GM12878 (cell line): ENCODE measurements around the gene CBX2. TPM values are rescaled to one million over a fixed set of nuclear protein-coding genes. Genes with fewer than 3 reads are reported as not detected.

Experiments
- ATAC-seq: fragments of 200-7000 bp; cut with Tn5 transposase; 3 replicates; pipeline ENCODE4 v1.9.1; 2020; ENCODE audit warnings: mild to moderate bottlenecking, moderate library complexity
- BruUV-seq: library from RNA; stranded (reverse); fragments of 400-500 nt; replicated peaks from 2 replicates; lab custom pipeline; 2021; lab: Mats Ljungman, UMichigan
- CTCF ChIA-PET: fragments of 300-600 bp; sonication (Branson Sonifier 250); formaldehyde crosslinking; extraction: SDS; loops from one replicate; lab custom pipeline; 2021; ENCODE audit warnings: inconsistent platforms; lab: Yijun Ruan, JAX
- POLR2A ChIA-PET: fragments of 350-600 bp; formaldehyde crosslinking; extraction: SDS; loops from one replicate; lab custom pipeline; 2021; ENCODE audit warnings: inconsistent platforms; lab: Charles Lee
- RAD21 ChIA-PET: fragments of 300-600 bp; sonication (Branson Sonifier 250); formaldehyde crosslinking; loops from one replicate; lab custom pipeline; 2023; ENCODE audit warnings: antibody characterized with exemption; ENCODE audit not compliant: unreplicated experiment; lab: Charles Lee
- SMC1A ChIA-PET: fragments of 300-600 bp; sonication (Branson Sonifier 250); formaldehyde crosslinking; loops from one replicate; lab custom pipeline; 2023; ENCODE audit not compliant: unreplicated experiment, uncharacterized antibody; lab: Charles Lee
- DNase-seq: peaks from one replicate; pipeline ENCODE4 v3.0.0-alpha.2; 2011; ENCODE audit warnings: low read depth, low spot score
- FAIRE-seq: peaks from 3 replicates; lab custom pipeline; 2011; peaks lifted over from hg19 to GRCh38; lab: Jason Lieb, UNC
- H2AFZ ChIP-seq: 2 replicates; pipeline ENCODE4 v1.6.0; 2011; ENCODE audit warnings: low read depth, low read length, control low read depth; ENCODE audit not compliant: control insufficient read depth
- H3K27ac ChIP-seq: 2 replicates; pipeline ENCODE4 v1.5.1; 2011; ENCODE audit warnings: control low read depth; ENCODE audit not compliant: control insufficient read depth, insufficient read depth
- H3K27me3 ChIP-seq, 2 experiments: replicated peaks in 1 of 2; 2 replicates each; pipeline versions ENCODE4 v1.6.0 to v1.6.1; 2011; ENCODE audit warnings: low read length in 1 of 2; ENCODE audit not compliant: control insufficient read depth in 2 of 2, insufficient read depth in 2 of 2
- H3K36me3 ChIP-seq, 2 experiments: 2 replicates each; pipeline ENCODE4 v1.5.1; 2011; ENCODE audit warnings: low read length in 1 of 2; ENCODE audit not compliant: control insufficient read depth in 2 of 2, insufficient read depth in 2 of 2
- H3K4me1 ChIP-seq: 2 replicates; pipeline ENCODE4 v1.6.1; 2011; ENCODE audit warnings: mild to moderate bottlenecking, low read length, moderate library complexity, mixed read lengths; ENCODE audit not compliant: control insufficient read depth, insufficient read depth
- H3K4me2 ChIP-seq: 2 replicates; pipeline ENCODE4 v1.6.0; 2011; ENCODE audit warnings: control low read depth; ENCODE audit not compliant: control insufficient read depth, insufficient read depth
- H3K4me3 ChIP-seq: fragments of 200-600 bp; sonication (generic); 2 replicates; pipeline ENCODE4 v1.5.1; 2016
- H3K79me2 ChIP-seq: 2 replicates; pipeline ENCODE4 v1.6.0; 2011; ENCODE audit warnings: low read length; ENCODE audit not compliant: control insufficient read depth, insufficient read depth
- H3K9ac ChIP-seq: 2 replicates; pipeline ENCODE4 v1.8.0; 2011; ENCODE audit warnings: low read length, control low read depth, mixed read lengths; ENCODE audit not compliant: control insufficient read depth, insufficient read depth
- H3K9me3 ChIP-seq: replicated peaks from 3 replicates; pipeline ENCODE4 v1.5.1; 2011; ENCODE audit warnings: mild to moderate bottlenecking, low read length; ENCODE audit not compliant: control insufficient read depth, insufficient read depth
- H4K20me1 ChIP-seq: 2 replicates; pipeline ENCODE4 v1.6.0; 2011; ENCODE audit not compliant: control insufficient read depth, insufficient read depth
- MXI1 ChIP-seq: fragments of 150-350 bp; IDR thresholded peaks from 2 replicates; pipeline ENCODE4 v1.6.1; 2011; ENCODE audit warnings: low read depth, mild to moderate bottlenecking, inconsistent platforms, low read length, improper control_type of control experiment
- POLR2A ChIP-seq: IDR thresholded peaks from 2 replicates; pipeline ENCODE4 v1.6.1; 2011; ENCODE audit warnings: low read depth, mild to moderate bottlenecking, low read length
- SMAD5 ChIP-seq: IDR thresholded peaks from 2 replicates; pipeline ENCODE4 v1.6.1; 2016; ENCODE audit warnings: antibody characterized with exemption, low read depth
- TBL1XR1 ChIP-seq: IDR thresholded peaks from 2 replicates; pipeline ENCODE4 v1.6.1; 2012; ENCODE audit warnings: low read depth, low read length, improper control_type of control experiment
- ZNF24 ChIP-seq: fragments of 450-650 bp; IDR thresholded peaks from 2 replicates; pipeline ENCODE4 v1.6.1; 2017; ENCODE audit warnings: antibody characterized with exemption, mild to moderate bottlenecking
- WGBS: methylation state at CpG from one replicate; pipeline ENCODE4 v1.1.6; 2016; ENCODE audit warnings: low lambda C conversion rate; ENCODE audit not compliant: insufficient replicate concordance, insufficient coverage; ENCODE audit errors: missing lambda C conversion rate; 5-methylcytosine and 5-hydroxymethylcytosine counted together
- in situ Hi-C: fragments of 300-500 bp; cut with MboI; formaldehyde crosslinking; loops from 9 replicates; pipeline ENCODE4 v1.14.3; 2018; ENCODE audit warnings: mixed read lengths
- intact Hi-C: fragments of 100-400 bp; cut with micrococcal nuclease; formaldehyde crosslinking; loops from one replicate; pipeline ENCODE4 v1.14.2; 2022; ENCODE audit not compliant: unreplicated experiment
- polyA plus RNA-seq, 11 experiments: library from polyadenylated mRNA; depleted of rRNA in 4 of 11; unstranded in 6 of 11; stranded (reverse) in 5 of 11; fragments of >200 nt; fragmentation: Nextera tagmentation in 4 of 11; fragmentation: Illumina TruSeq in 1 of 11; extraction: Ambion mirVana in 4 of 11; extraction: Trizol in 1 of 11; gene quantifications; 1 replicate in 1 of 11; 2 replicates in 10 of 11; pipeline versions ENCODE4 v1.2.1 to v1.2.3, GENCODE V29; 2011 to 2016; ENCODE audit warnings: inconsistent platforms in 2 of 11, missing spikeins in 2 of 11, low read depth in 1 of 11
- total RNA-seq, 4 experiments: library from RNA; depleted of rRNA in 3 of 4; stranded (reverse); fragments of >200 nt in 3 of 4; fragmentation: Illumina TruSeq in 1 of 4; extraction: Trizol in 1 of 4; gene quantifications; 2 replicates each; pipeline versions ENCODE4 v1.2.1 to v1.2.3, GENCODE V29; 2013 to 2021
- TF ChIP-seq, protein P1 (sequence below): IDR thresholded peaks from 2 replicates; pipeline ENCODE4 v1.6.1; 2012; ENCODE audit warnings: improper control_type of control experiment, low read depth, low read length; ENCODE audit not compliant: insufficient replicate concordance
- TF ChIP-seq, protein P2 (sequence below), 3 experiments: IDR thresholded peaks in 2 of 3; conservative IDR thresholded peaks in 1 of 3; 2 replicates each; pipeline ENCODE4 v1.5.1; 2011; ENCODE audit warnings: low read depth in 3 of 3, low read length in 3 of 3, mild to moderate bottlenecking in 3 of 3, control low read depth in 2 of 3, moderate library complexity in 2 of 3, inconsistent platforms in 1 of 3, mixed read lengths in 1 of 3; ENCODE audit not compliant: control insufficient read depth in 2 of 3, insufficient read depth in 1 of 3; ENCODE audit errors: extremely low read depth in 1 of 3
- TF ChIP-seq, protein P3 (sequence below): fragments of 450-650 bp; formaldehyde crosslinking; IDR thresholded peaks from 2 replicates; pipeline ENCODE4 v1.4.0; 2020; ENCODE audit warnings: mild to moderate bottlenecking, moderate library complexity

CBX2 gene
- total and polyA plus RNA-seq, 10 of the 15 experiments (the other 5 are each of a cell fraction or from before 2014, with no cell fraction given), result 0.35 to 7.5 (median 4.2) TPM

DNA sequence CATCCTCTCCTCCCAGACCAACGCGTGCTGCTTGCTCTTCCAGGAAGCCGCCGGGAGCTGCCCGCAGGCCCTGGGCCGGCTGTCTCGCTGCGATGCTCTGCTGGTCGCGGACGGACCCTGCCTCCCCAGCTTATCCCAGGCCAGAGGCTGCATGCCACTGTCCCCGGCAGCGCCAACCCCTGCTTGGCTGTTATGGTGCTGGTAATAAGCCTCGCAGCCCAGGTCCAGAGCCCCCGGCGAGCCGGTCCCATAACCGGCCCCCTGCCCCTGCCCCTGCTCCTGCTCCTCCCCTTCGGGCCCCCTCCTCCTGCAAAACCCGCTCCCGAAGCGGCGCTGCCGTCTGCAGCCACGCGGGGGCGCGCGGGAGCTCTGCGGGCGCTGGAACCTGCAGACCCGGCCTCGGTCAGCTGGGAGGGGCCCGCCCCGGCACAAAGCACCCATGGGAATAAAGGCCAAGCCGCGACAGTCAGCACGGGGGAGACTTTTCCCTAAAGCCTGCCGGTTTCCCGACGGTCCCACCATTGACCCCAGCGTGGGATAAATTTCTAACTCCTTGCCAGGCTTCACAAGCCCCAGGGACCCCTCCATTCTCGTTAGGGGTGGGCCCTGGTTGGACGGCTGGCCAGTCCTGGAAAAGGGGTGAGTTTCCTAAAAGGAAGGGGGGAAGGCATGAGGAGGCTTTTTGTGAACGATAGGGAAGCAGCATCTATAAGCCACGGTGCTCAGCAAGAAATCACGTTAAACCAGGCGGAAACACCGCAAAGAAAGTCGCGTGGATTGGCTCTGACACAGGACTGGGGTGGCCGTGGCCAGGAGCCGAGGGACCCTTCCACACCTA is 36.0 kb upstream of the CBX2 start (continued):
- TF ChIP-seq, protein P1, sequence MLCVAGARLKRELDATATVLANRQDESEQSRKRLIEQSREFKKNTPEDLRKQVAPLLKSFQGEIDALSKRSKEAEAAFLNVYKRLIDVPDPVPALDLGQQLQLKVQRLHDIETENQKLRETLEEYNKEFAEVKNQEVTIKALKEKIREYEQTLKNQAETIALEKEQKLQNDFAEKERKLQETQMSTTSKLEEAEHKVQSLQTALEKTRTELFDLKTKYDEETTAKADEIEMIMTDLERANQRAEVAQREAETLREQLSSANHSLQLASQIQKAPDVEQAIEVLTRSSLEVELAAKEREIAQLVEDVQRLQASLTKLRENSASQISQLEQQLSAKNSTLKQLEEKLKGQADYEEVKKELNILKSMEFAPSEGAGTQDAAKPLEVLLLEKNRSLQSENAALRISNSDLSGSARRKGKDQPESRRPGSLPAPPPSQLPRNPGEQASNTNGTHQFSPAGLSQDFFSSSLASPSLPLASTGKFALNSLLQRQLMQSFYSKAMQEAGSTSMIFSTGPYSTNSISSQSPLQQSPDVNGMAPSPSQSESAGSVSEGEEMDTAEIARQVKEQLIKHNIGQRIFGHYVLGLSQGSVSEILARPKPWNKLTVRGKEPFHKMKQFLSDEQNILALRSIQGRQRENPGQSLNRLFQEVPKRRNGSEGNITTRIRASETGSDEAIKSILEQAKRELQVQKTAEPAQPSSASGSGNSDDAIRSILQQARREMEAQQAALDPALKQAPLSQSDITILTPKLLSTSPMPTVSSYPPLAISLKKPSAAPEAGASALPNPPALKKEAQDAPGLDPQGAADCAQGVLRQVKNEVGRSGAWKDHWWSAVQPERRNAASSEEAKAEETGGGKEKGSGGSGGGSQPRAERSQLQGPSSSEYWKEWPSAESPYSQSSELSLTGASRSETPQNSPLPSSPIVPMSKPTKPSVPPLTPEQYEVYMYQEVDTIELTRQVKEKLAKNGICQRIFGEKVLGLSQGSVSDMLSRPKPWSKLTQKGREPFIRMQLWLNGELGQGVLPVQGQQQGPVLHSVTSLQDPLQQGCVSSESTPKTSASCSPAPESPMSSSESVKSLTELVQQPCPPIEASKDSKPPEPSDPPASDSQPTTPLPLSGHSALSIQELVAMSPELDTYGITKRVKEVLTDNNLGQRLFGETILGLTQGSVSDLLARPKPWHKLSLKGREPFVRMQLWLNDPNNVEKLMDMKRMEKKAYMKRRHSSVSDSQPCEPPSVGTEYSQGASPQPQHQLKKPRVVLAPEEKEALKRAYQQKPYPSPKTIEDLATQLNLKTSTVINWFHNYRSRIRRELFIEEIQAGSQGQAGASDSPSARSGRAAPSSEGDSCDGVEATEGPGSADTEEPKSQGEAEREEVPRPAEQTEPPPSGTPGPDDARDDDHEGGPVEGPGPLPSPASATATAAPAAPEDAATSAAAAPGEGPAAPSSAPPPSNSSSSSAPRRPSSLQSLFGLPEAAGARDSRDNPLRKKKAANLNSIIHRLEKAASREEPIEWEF, result no peak

DNA sequence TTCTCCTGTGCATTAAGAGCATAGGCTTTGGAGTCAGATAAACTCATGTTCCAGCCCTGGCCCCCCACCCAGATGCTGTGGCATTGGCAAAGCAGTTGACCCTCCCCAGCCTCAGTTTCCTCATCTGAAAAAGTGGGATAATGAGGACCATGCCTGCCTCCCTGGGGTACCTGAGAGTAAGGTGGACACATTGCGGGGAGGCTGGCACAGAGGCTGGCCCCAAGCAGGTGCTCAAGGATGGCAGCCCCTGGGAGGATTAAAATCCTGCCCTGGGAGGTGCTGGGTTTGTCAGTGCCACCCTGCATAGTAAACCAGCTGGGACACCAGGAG is 35.4 kb upstream of the CBX2 start:
- WGBS, result 44% methylated on average over 1 of the region's 1 CpG
- H3K4me3 ChIP-seq, result no peak overlapping the region
- H3K27ac ChIP-seq, result no peak overlapping the region
- peaks cover 10% of the 10 kb centered on the region for H3K4me1 ChIP-seq
- H3K4me2 ChIP-seq, result no peak overlapping the region
- no peaks in the 10 kb centered on the region for H3K36me3 ChIP-seq
- no peaks in the 10 kb centered on the region for H4K20me1 ChIP-seq
- intact Hi-C loops, result no loop called here
- in situ Hi-C loops, result no loop called here
- no peaks in the 10 kb centered on the region for H3K9me3 ChIP-seq
- no TSS peak for BruUV-seq
- ChIA-PET CTCF (interaction anchor here (0.7 to 1.5 kb wide), 7 partner anchors 9 to 252 kb away, joined by 3 to 16 read pairs (median 6); partner anchors contain the start of gene CBX2), POLR2A (no interaction called here), SMC1A (no interaction called here), RAD21 (no interaction called here)
- no peak for FAIRE-seq
- peaks cover 0 to 7% of the 10 kb centered on the region in 2 experiments; a peak in 2 of 4 replicates for H3K27me3 ChIP-seq
- DNase-seq, result no peak
- H2AFZ ChIP-seq, result no peak overlapping the region
- H3K9ac ChIP-seq, result no peak overlapping the region
- ATAC-seq, result no peak
- no peaks in the 10 kb centered on the region for H3K79me2 ChIP-seq
- TF ChIP-seq ZNF24 (no peak), MXI1 (no peak), TBL1XR1 (no peak), POLR2A (no peak), SMAD5 (no peak)
- TF ChIP-seq, protein P2, sequence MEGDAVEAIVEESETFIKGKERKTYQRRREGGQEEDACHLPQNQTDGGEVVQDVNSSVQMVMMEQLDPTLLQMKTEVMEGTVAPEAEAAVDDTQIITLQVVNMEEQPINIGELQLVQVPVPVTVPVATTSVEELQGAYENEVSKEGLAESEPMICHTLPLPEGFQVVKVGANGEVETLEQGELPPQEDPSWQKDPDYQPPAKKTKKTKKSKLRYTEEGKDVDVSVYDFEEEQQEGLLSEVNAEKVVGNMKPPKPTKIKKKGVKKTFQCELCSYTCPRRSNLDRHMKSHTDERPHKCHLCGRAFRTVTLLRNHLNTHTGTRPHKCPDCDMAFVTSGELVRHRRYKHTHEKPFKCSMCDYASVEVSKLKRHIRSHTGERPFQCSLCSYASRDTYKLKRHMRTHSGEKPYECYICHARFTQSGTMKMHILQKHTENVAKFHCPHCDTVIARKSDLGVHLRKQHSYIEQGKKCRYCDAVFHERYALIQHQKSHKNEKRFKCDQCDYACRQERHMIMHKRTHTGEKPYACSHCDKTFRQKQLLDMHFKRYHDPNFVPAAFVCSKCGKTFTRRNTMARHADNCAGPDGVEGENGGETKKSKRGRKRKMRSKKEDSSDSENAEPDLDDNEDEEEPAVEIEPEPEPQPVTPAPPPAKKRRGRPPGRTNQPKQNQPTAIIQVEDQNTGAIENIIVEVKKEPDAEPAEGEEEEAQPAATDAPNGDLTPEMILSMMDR (IDR thresholded peaks at IDR 0.05 in 2 of 3, conservative IDR thresholded peaks at IDR 0.05 in 1 of 3; ENCODE audit: control insufficient read depth in 2 of 3, extremely low read depth in 1 of 3, insufficient read depth in 1 of 3, low read depth in 3 of 3, low read length in 3 of 3), result no peak
- TF ChIP-seq, protein P3, sequence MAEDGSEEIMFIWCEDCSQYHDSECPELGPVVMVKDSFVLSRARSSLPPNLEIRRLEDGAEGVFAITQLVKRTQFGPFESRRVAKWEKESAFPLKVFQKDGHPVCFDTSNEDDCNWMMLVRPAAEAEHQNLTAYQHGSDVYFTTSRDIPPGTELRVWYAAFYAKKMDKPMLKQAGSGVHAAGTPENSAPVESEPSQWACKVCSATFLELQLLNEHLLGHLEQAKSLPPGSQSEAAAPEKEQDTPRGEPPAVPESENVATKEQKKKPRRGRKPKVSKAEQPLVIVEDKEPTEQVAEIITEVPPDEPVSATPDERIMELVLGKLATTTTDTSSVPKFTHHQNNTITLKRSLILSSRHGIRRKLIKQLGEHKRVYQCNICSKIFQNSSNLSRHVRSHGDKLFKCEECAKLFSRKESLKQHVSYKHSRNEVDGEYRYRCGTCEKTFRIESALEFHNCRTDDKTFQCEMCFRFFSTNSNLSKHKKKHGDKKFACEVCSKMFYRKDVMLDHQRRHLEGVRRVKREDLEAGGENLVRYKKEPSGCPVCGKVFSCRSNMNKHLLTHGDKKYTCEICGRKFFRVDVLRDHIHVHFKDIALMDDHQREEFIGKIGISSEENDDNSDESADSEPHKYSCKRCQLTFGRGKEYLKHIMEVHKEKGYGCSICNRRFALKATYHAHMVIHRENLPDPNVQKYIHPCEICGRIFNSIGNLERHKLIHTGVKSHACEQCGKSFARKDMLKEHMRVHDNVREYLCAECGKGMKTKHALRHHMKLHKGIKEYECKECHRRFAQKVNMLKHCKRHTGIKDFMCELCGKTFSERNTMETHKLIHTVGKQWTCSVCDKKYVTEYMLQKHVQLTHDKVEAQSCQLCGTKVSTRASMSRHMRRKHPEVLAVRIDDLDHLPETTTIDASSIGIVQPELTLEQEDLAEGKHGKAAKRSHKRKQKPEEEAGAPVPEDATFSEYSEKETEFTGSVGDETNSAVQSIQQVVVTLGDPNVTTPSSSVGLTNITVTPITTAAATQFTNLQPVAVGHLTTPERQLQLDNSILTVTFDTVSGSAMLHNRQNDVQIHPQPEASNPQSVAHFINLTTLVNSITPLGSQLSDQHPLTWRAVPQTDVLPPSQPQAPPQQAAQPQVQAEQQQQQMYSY (CRISPR knock-in tag), result no peak
